Cardiac muscle cell (in vitro differentiated cells and primary cell): Measurements from ENCODE around the gene CACNA1A. TPM values are rescaled to one million over a fixed set of nuclear protein-coding genes. Genes with fewer than 3 reads are reported as not detected.

Experiments used
- DNase-seq, 2 donors: peaks; one replicate each; pipeline versions ENCODE4 v3.0.0 to v3.0.0-alpha.2; 2010 to 2017; ENCODE audit warnings: low read depth in 1 of 2, low spot score in 1 of 2
- H3K27ac ChIP-seq: fragments of 200-600 bp; sonication (generic); 2 replicates; pipeline ENCODE4 v1.5.1; 2016
- H3K27me3 ChIP-seq: fragments of 200-600 bp; sonication (generic); 2 replicates; pipeline ENCODE4 v1.6.0; 2016; ENCODE audit warnings: control low read depth
- H3K36me3 ChIP-seq: fragments of 200-600 bp; sonication (generic); 2 replicates; pipeline ENCODE4 v1.5.1; 2016; ENCODE audit warnings: control low read depth
- H3K4me1 ChIP-seq: fragments of 200-600 bp; sonication (generic); 2 replicates; pipeline ENCODE4 v1.8.1; 2017; ENCODE audit warnings: low read depth, mild to moderate bottlenecking, mixed run types
- H3K4me3 ChIP-seq: fragments of 200-600 bp; sonication (generic); 2 replicates; pipeline ENCODE4 v1.5.1; 2016; ENCODE audit warnings: mild to moderate bottlenecking
- H3K9me3 ChIP-seq: fragments of 200-600 bp; sonication (generic); 2 replicates; pipeline ENCODE4 v1.5.1; 2017; ENCODE audit warnings: low read depth, mild to moderate bottlenecking, control low read depth
- CTCF ChIP-seq: IDR thresholded peaks from 2 replicates; pipeline ENCODE4 v1.5.1; 2012; ENCODE audit warnings: low read depth, mild to moderate bottlenecking, low read length
- polyA plus RNA-seq: library from polyadenylated mRNA; unstranded; fragments of >200 nt; fragmentation: Nextera tagmentation; extraction: Ambion mirVana; gene quantifications from 2 replicates; pipeline ENCODE4 v1.2.1, GENCODE V29; 2016
- total RNA-seq: library from RNA; depleted of rRNA; stranded (reverse); fragments of >200 nt; gene quantifications from 2 replicates; pipeline ENCODE4 v1.2.3, GENCODE V29; 2016

Gene CACNA1A
- total and polyA plus RNA-seq, 2 experiments from 2014 or later: 5.6 to 6.8 TPM

- no peak for TF ChIP-seq CTCF
- no peaks in the 10 kb centered on the region for H3K9me3 ChIP-seq
These were observed 106.5 kb downstream of the CACNA1A start for GRCh38 chr19:13399746-13400145.

GRCh38 chr19:13398780-13399726 lies 107.2 kb downstream of the CACNA1A start:
- H3K27ac ChIP-seq: no peak overlapping the region
- no peaks in the 10 kb centered on the region for H3K27me3 ChIP-seq
- no peaks in the 10 kb centered on the region for H3K9me3 ChIP-seq
- no peaks in the 10 kb centered on the region for H3K4me1 ChIP-seq
- peak in 1 of 2 donors; percentile 96 for DNase-seq
- no peak for TF ChIP-seq CTCF
- H3K36me3 ChIP-seq: no peaks in the 10 kb centered on the region
- H3K4me3 ChIP-seq: no peak overlapping the region

More at GRCh38 chr19:13399746-13400145, 106.5 kb downstream of the CACNA1A start:
- no peak overlapping the region for H3K4me3 ChIP-seq
- H3K27ac ChIP-seq: no peak overlapping the region
- no peaks in the 10 kb centered on the region for H3K36me3 ChIP-seq
- no peaks in the 10 kb centered on the region for H3K4me1 ChIP-seq
- no peaks in the 10 kb centered on the region for H3K27me3 ChIP-seq
- DNase-seq: no peak

GRCh38 chr19:13398182-13398581 lies 108.1 kb downstream of the CACNA1A start:
- H3K27ac ChIP-seq: no peak overlapping the region
- H3K4me1 ChIP-seq: no peaks in the 10 kb centered on the region
- H3K27me3 ChIP-seq: no peaks in the 10 kb centered on the region
- H3K4me3 ChIP-seq: no peak overlapping the region
- DNase-seq: no peak
- H3K36me3 ChIP-seq: no peaks in the 10 kb centered on the region
- TF ChIP-seq CTCF: no peak
- H3K9me3 ChIP-seq: no peaks in the 10 kb centered on the region

- no peak for TF ChIP-seq CTCF
- H3K4me1 ChIP-seq: no peaks in the 10 kb centered on the region
- peak; percentile 66 to 93 for DNase-seq
- no peak overlapping the region for H3K4me3 ChIP-seq
- H3K36me3 ChIP-seq: no peaks in the 10 kb centered on the region
- no peaks in the 10 kb centered on the region for H3K9me3 ChIP-seq
- no peak overlapping the region for H3K27ac ChIP-seq
- no peaks in the 10 kb centered on the region for H3K27me3 ChIP-seq
These were observed 109.8 kb downstream of the CACNA1A start for GRCh38 chr19:13396250-13397080.

- no peak overlapping the region for H3K27ac ChIP-seq
- H3K36me3 ChIP-seq: no peaks in the 10 kb centered on the region
- H3K4me1 ChIP-seq: no peaks in the 10 kb centered on the region
- DNase-seq: no peak
- H3K9me3 ChIP-seq: no peaks in the 10 kb centered on the region
- H3K27me3 ChIP-seq: no peaks in the 10 kb centered on the region
- TF ChIP-seq CTCF: no peak
- no peak overlapping the region for H3K4me3 ChIP-seq
These were observed 123.7 kb downstream of the CACNA1A start for GRCh38 chr19:13382633-13382938.
